Lower leg skin (tissue), 4 donors: Measurements from ENCODE around the gene DKK3. TPM values are rescaled to one million over a fixed set of nuclear protein-coding genes. Genes with fewer than 3 reads are reported as not detected.

Source experiments
- DNase-seq, 2 donors: peaks; one replicate each; pipeline ENCODE4 v3.0.0-alpha.2; 2019; ENCODE audit warnings: low spot score in 2 of 2
- H3K4me3 ChIP-seq: fragments of 200-600 bp; sonication (generic); 2 replicates; pipeline ENCODE4 v1.5.1; 2017; ENCODE audit warnings: mild to moderate bottlenecking, low read depth; ENCODE audit not compliant: poor library complexity, severe bottlenecking
- POLR2A ChIP-seq, 2 donors: fragments of 450-650 bp; IDR thresholded peaks; one replicate each; pipeline ENCODE4 v1.6.1; 2016 to 2017; ENCODE audit warnings: antibody characterized with exemption in 2 of 2, mild to moderate bottlenecking in 1 of 2, moderate library complexity in 1 of 2
- WGBS, 2 donors: methylation state at CpG; one replicate each; pipeline ENCODE4 v1.1.5; 2018; 5-methylcytosine and 5-hydroxymethylcytosine counted together
- intact Hi-C: fragments of 100-400 bp; cut with DNase I; formaldehyde crosslinking; loops from one replicate; pipeline ENCODE4 v1.15.0; 2023; ENCODE audit warnings: low total_unique reads
- total RNA-seq, 4 donors: library from RNA; depleted of rRNA; stranded (reverse); fragments of >200 nt; gene quantifications; one replicate each; pipeline ENCODE4 v1.1.0, GENCODE V29; 2016
- TF ChIP-seq, protein P1 (sequence below), 3 donors: fragments of 450-650 bp; IDR thresholded peaks; one replicate each; pipeline ENCODE4 v1.5.1; 2016; ENCODE audit warnings: antibody characterized with exemption in 3 of 3, mild to moderate bottlenecking in 3 of 3, moderate library complexity in 2 of 3

The DKK3 gene
- total RNA-seq, 4 donors from 2014 or later: 78.5 to 175 (median 121) TPM

GRCh38 chr11:11948242-11948947 is 60.0 kb downstream of the DKK3 start:
- TF ChIP-seq, protein P1, sequence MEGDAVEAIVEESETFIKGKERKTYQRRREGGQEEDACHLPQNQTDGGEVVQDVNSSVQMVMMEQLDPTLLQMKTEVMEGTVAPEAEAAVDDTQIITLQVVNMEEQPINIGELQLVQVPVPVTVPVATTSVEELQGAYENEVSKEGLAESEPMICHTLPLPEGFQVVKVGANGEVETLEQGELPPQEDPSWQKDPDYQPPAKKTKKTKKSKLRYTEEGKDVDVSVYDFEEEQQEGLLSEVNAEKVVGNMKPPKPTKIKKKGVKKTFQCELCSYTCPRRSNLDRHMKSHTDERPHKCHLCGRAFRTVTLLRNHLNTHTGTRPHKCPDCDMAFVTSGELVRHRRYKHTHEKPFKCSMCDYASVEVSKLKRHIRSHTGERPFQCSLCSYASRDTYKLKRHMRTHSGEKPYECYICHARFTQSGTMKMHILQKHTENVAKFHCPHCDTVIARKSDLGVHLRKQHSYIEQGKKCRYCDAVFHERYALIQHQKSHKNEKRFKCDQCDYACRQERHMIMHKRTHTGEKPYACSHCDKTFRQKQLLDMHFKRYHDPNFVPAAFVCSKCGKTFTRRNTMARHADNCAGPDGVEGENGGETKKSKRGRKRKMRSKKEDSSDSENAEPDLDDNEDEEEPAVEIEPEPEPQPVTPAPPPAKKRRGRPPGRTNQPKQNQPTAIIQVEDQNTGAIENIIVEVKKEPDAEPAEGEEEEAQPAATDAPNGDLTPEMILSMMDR (IDR thresholded peaks at IDR 0.05): no peak
- no peak for TF ChIP-seq POLR2A (IDR thresholded peaks at IDR 0.05)
- no peak overlapping the region for H3K4me3 ChIP-seq
- 90 to 96% methylated on average over 2 of the region's 2 CpGs for whole genome bisulfite sequencing, 2 donors
- intact Hi-C loops: no loop called here
- no peak for DNase-seq

DNA sequence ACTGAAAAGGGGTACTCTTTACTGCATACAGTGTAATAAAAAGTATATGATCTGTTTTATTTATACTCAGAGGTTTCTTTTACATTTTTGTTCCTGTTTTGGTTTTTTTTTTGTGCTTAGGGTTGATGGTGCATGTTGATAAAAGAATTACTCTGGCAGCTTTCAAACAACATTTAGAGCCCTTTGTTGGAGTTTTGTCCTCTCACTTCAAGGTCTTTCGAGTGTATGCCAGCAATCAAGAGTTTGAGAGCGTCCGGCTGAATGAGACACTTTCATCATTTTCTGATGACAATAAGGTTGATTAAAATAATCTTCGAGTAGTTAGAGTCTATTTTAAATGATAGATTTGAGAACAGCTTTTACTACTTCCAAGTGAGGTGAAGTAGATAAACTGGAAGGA is 60.6 kb downstream of the DKK3 start:
- WGBS, 2 donors: 90 to 92% methylated on average over 4 of the region's 4 CpGs
- intact Hi-C loops: no loop called here

DNA sequence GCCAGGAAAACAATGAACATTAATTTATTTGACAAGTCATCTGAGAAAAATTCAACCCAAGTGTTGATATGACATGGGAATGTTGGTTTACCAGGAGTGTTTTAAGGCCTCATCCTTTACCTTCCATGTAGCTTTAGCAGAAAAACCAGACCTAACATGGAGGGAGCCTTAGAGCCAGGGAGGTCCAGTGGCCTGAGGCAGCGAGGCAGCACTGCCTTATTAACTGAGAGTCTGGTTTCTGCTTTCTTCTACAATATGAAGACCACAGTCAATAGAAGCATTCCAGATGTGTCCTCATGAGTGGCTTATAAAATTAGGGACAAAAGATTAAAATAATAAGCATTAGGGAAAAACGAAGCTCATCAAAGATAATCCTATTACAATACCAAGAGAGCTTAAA is 61.5 kb downstream of the DKK3 start:
- intact Hi-C loops: no loop called here
- TF ChIP-seq POLR2A (IDR thresholded peaks at IDR 0.05): no peak
- TF ChIP-seq, protein P1 (IDR thresholded peaks at IDR 0.05): no peak
- H3K4me3 ChIP-seq: no peak overlapping the region
- WGBS, 2 donors: 94 to 95% methylated on average over 2 of the region's 2 CpGs
- no peak for DNase-seq

More for the DNA sequence above, 60.6 kb downstream of the DKK3 start:
- H3K4me3 ChIP-seq: no peak overlapping the region
- no peak for TF ChIP-seq POLR2A (IDR thresholded peaks at IDR 0.05)
- TF ChIP-seq, protein P1 (IDR thresholded peaks at IDR 0.05): no peak
- no peak for DNase-seq

- H3K4me3 ChIP-seq: no peak overlapping the region
- no peak for DNase-seq
- intact Hi-C loops: no loop called here
- TF ChIP-seq, protein P1 (IDR thresholded peaks at IDR 0.05): no peak
- no peak for TF ChIP-seq POLR2A (IDR thresholded peaks at IDR 0.05)
- 75 to 82% methylated on average over 2 of the region's 2 CpGs for WGBS, 2 donors
Observed at GRCh38 chr11:11946180-11946579, 62.2 kb downstream of the DKK3 start.

DNA sequence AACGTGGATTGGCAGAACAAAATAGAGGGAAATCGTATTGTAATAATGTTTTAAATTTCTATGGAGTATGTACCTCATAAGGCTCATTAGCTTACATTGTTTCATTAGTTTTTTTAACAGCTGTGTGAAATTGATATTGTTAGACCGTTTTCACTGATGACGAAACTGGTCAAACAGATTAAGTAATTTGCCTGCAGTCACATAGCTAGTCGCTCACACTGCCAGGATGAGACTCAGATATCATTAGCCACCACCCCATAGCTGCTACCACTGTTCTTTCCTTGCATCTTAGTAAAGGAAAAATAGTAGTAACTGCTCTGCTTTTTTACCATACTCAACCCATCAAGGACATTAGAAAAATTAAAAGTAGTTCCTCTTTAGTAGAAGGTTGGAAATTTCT is 64.0 kb downstream of the DKK3 start:
- no peak overlapping the region for H3K4me3 ChIP-seq
- 83 to 86% methylated on average over 5 of the region's 5 CpGs for WGBS, 2 donors
- TF ChIP-seq, protein P1 (IDR thresholded peaks at IDR 0.05): no peak
- TF ChIP-seq POLR2A (IDR thresholded peaks at IDR 0.05): no peak
- intact Hi-C loops: no loop called here
- no peak for DNase-seq

DNA sequence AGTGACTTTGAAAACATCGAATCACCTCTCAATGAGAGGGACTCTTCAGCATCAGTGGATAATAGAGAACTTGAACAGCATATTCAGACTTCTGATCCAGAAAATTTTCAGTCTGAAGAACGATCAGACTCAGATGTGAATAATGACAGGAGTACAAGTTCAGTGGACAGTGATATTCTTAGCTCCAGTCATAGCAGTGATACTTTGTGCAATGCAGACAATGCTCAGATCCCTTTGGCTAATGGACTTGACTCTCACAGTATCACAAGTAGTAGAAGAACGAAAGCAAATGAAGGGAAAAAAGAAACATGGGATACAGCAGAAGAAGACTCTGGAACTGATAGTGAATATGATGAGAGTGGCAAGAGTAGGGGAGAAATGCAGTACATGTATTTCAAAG is 65.8 kb downstream of the DKK3 start:
- no peak overlapping the region for H3K4me3 ChIP-seq
- DNase-seq: no peak
- intact Hi-C loops: no loop called here
- TF ChIP-seq, protein P1 (IDR thresholded peaks at IDR 0.05): no peak
- no peak for TF ChIP-seq POLR2A (IDR thresholded peaks at IDR 0.05)
- 87 to 94% methylated on average over 3 of the region's 3 CpGs for WGBS, 2 donors
